Measurements from ENCODE around the gene MUS81. TPM values are rescaled to one million over a fixed set of nuclear protein-coding genes. Genes with fewer than 3 reads are reported as not detected.

MUS81 gene
- total and polyA plus RNA-seq, 3 experiments from 2014 or later = 35.2 to 85.8 (median 84.7) TPM

DNA sequence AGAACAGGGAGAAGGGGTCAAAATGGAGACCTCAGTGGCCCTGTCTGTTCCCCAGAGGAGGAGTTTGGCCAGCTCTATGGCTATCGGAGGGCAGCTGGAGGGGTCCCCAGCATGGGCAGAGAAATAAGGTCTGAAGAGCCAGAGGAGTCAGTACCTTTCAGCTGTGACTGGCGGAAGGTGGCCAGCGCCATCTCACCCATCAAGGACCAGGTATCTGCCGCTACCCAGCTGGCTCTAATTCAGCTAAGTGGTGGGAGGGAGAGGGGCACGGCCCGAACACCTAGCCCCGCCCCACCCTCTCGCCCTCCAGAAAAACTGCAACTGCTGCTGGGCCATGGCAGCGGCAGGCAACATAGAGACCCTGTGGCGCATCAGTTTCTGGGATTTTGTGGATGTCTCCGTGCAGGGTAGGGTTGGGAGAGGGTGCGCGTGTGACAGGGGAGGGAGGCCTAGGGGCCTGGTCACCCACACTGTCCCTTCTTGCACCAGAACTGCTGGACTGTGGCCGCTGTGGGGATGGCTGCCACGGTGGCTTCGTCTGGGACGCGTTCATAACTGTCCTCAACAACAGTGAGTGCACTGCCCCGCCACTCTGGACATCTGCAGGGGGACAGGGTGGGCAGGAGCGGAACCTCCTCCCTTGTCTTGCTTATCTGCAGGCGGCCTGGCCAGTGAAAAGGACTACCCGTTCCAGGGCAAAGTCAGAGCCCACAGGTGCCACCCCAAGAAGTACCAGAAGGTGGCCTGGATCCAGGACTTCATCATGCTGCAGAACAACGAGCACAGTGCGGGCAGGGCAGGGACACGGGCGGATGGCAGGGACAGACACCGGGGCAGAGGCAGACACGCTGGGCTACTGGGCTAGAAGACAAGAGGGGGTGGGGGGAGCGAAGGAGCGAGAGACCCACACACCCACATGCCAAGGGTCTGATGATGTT is 22.2 kb downstream of the MUS81 start:
- H3K4me3 ChIP-seq (ENCODE audit: low read length) = no peak overlapping the region
- peaks cover 47% of the 10 kb centered on the region for H3K4me1 ChIP-seq (ENCODE audit: insufficient read depth, low read length)
- H3K27ac Mint-ChIP-seq = peak overlapping the region in 5 of 8 donors; percentile 47 to 94 (median 85)
- no peaks in the 10 kb centered on the region for H3K9me3 Mint-ChIP-seq
- DNase-seq = no peak
- H3K27me3 Mint-ChIP-seq = no peaks in the 10 kb centered on the region
- peaks cover 17% of the 10 kb centered on the region for H3K36me3 ChIP-seq (ENCODE audit: insufficient read depth, low read length)
- H3K27me3 ChIP-seq (ENCODE audit: insufficient read depth, low read length, poor library complexity, severe bottlenecking) = no peaks in the 10 kb centered on the region
- no peak overlapping the region for H3K27ac ChIP-seq (ENCODE audit: low read depth, low read length)
- peaks cover 48 to 69% (median 61%) of the 10 kb centered on the region in 3 donors for H3K4me1 Mint-ChIP-seq
- peaks cover 0 to 47% (median 0%) of the 10 kb centered on the region in 3 donors for H3K36me3 Mint-ChIP-seq
- ChIA-PET POLR2A (no interaction called here), CTCF (interaction anchor here (0.8 to 21.9 kb wide), 4 partner anchors 8 to 50 kb away, joined by 3 to 560 read pairs (median 5); partner anchors contain the start of genes CCDC85B, CFL1, CTSW and EFEMP2)
- peak overlapping the region in 5 of 7 donors; percentile 6 to 91 (median 57) for H3K4me3 Mint-ChIP-seq
- H3K9me3 ChIP-seq (ENCODE audit: low read length) = no peaks in the 10 kb centered on the region

DNA sequence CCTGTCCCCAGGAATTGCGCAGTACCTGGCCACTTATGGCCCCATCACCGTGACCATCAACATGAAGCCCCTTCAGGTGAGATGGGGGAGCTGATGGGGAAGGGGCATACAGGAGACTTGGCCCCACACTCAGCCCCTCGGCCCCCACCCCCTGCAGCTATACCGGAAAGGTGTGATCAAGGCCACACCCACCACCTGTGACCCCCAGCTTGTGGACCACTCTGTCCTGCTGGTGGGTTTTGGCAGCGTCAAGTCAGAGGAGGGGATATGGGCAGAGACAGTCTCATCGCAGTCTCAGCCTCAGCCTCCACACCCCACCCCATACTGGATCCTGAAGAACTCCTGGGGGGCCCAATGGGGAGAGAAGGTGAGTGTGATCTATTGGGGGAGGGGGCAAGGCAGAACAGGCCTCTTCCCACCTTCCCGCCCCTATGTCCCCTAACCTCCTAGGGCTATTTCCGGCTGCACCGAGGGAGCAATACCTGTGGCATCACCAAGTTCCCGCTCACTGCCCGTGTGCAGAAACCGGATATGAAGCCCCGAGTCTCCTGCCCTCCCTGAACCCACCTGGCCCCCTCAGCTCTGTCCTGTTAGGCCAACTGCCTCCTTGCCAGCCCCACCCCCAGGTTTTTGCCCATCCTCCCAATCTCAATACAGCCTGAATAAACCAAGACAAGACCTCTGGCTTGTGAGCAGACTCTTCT is 23.0 kb downstream of the MUS81 start:
- H3K4me3 ChIP-seq (ENCODE audit: low read length) = no peak overlapping the region
- no peaks in the 10 kb centered on the region for H3K27me3 ChIP-seq (ENCODE audit: insufficient read depth, low read length, poor library complexity, severe bottlenecking)
- no peak overlapping the region for H3K27ac ChIP-seq (ENCODE audit: low read depth, low read length)
- H3K9me3 ChIP-seq (ENCODE audit: low read length) = no peaks in the 10 kb centered on the region
- peak overlapping the region in 2 of 7 donors; percentile 66 to 91 for H3K4me3 Mint-ChIP-seq
- POLR2A ChIA-PET = interaction anchor here (2.3 kb wide), 1 partner anchor 23 kb away, joined by 14 read pairs; the partner anchor contains the start of gene MUS81
- CTCF ChIA-PET = interaction anchor here (0.6 to 21.9 kb wide), 11 partner anchors 14 to 244 kb away, joined by 3 to 560 read pairs (median 4); partner anchors contain the start of genes CFL1, CTSW, EFEMP2 and KAT5
- no peaks in the 10 kb centered on the region for H3K9me3 Mint-ChIP-seq
- H3K27me3 Mint-ChIP-seq = no peaks in the 10 kb centered on the region
- H3K4me1 Mint-ChIP-seq = peaks cover 49 to 72% (median 68%) of the 10 kb centered on the region in 3 donors
- peak overlapping the region in 3 of 8 donors; percentile 14 to 94 (median 92) for H3K27ac Mint-ChIP-seq
- peaks cover 17% of the 10 kb centered on the region for H3K36me3 ChIP-seq (ENCODE audit: insufficient read depth, low read length)
- peaks cover 51% of the 10 kb centered on the region for H3K4me1 ChIP-seq (ENCODE audit: insufficient read depth, low read length)
- H3K36me3 Mint-ChIP-seq = peaks cover 0 to 49% (median 0%) of the 10 kb centered on the region in 3 donors
- DNase-seq = no peak

- H3K27ac ChIP-seq (ENCODE audit: low read depth, low read length) = no peak overlapping the region
- Mint-ChIP-seq H3K27me3 (no peaks in the 10 kb centered on the region), H3K9me3 (no peaks in the 10 kb centered on the region), H3K36me3 (peaks cover 0 to 52% (median 0%) of the 10 kb centered on the region in 3 donors), H3K27ac (peak overlapping the region; percentile 18 to 94 (median 88)), H3K4me3 (peak overlapping the region in 3 of 7 donors; percentile 61 to 82 (median 72)), H3K4me1 (peaks cover 50 to 69% (median 66%) of the 10 kb centered on the region in 3 donors)
- no peaks in the 10 kb centered on the region for H3K9me3 ChIP-seq (ENCODE audit: low read length)
- no peak for DNase-seq
- peaks cover 17% of the 10 kb centered on the region for H3K36me3 ChIP-seq (ENCODE audit: insufficient read depth, low read length)
- H3K4me1 ChIP-seq (ENCODE audit: insufficient read depth, low read length) = peaks cover 48% of the 10 kb centered on the region
- CTCF ChIA-PET = interaction anchor here (0.9 to 21.9 kb wide), 39 partner anchors 10 to 405 kb away, joined by 3 to 560 read pairs (median 4); partner anchors contain the start of genes CATSPER1, CFL1, CTSW and EFEMP2
- POLR2A ChIA-PET = interaction anchor here (0.7 to 2.3 kb wide), 5 partner anchors 10 to 102 kb away, joined by 3 to 14 read pairs (median 7); partner anchors contain the start of genes CFL1 and MUS81
- no peaks in the 10 kb centered on the region for H3K27me3 ChIP-seq (ENCODE audit: insufficient read depth, low read length, poor library complexity, severe bottlenecking)
- no peak overlapping the region for H3K4me3 ChIP-seq (ENCODE audit: low read length)
These were observed 23.8 kb downstream of the MUS81 start for GRCh38 chr11:65883786-65884715.

GRCh38 chr11:65884716-65885092 is 24.5 kb downstream of the MUS81 start:
- Histone ChIP-seq H3K9me3 (ENCODE audit: low read length) (no peaks in the 10 kb centered on the region), H3K4me1 (ENCODE audit: insufficient read depth, low read length) (peaks cover 48% of the 10 kb centered on the region), H3K36me3 (ENCODE audit: insufficient read depth, low read length) (peaks cover 17% of the 10 kb centered on the region), H3K27me3 (ENCODE audit: insufficient read depth, low read length, poor library complexity, severe bottlenecking) (no peaks in the 10 kb centered on the region), H3K27ac (ENCODE audit: low read depth, low read length) (no peak overlapping the region), H3K4me3 (ENCODE audit: low read length) (no peak overlapping the region)
- ChIA-PET CTCF (interaction anchor here (0.9 to 21.9 kb wide), 41 partner anchors 10 to 404 kb away, joined by 3 to 560 read pairs (median 4); partner anchors contain the start of genes BANF1, CATSPER1, CFL1 and CTSW), POLR2A (interaction anchor here (0.5 to 2.3 kb wide), 7 partner anchors 11 to 102 kb away, joined by 3 to 14 read pairs (median 6); partner anchors contain the start of genes CFL1 and MUS81)
- H3K27ac Mint-ChIP-seq = peak overlapping the region; percentile 18 to 94 (median 88)
- peaks cover 50 to 69% (median 66%) of the 10 kb centered on the region in 3 donors for H3K4me1 Mint-ChIP-seq
- no peaks in the 10 kb centered on the region for H3K9me3 Mint-ChIP-seq
- H3K36me3 Mint-ChIP-seq = peaks cover 0 to 52% (median 0%) of the 10 kb centered on the region in 3 donors
- peak overlapping the region in 2 of 7 donors; percentile 61 to 82 for H3K4me3 Mint-ChIP-seq
- H3K27me3 Mint-ChIP-seq = no peaks in the 10 kb centered on the region
- peak; percentile 75 to 86 (median 77) for DNase-seq

DNA sequence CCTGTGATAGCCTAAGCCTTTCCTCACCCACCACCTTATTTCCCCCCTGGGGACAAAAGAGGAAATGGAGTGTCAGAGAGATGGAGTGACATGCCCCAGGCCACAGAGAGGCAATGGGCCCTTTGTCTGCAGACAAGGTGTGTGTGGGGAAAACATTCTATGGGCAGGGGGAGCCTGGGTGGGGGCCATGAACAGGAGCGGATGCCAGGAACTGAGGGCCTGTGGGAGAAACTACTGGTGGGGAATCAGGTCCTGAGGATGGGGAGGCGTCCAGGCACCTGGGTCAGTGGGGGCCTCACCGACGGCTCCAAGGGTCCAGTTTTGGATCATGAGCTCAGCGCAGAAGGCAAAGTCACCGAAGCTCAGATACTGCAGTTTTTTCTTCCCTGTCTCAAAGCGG is 25.0 kb downstream of the MUS81 start:
- Mint-ChIP-seq H3K4me3 (no peak overlapping the region), H3K4me1 (peaks cover 54 to 69% (median 66%) of the 10 kb centered on the region in 3 donors), H3K27me3 (no peaks in the 10 kb centered on the region), H3K9me3 (no peaks in the 10 kb centered on the region), H3K36me3 (peaks cover 0 to 52% (median 0%) of the 10 kb centered on the region in 3 donors), H3K27ac (peak overlapping the region in 7 of 8 donors; percentile 18 to 88 (median 57))
- ChIA-PET CTCF (interaction anchor here (1.0 to 21.9 kb wide), 33 partner anchors 9 to 404 kb away, joined by 3 to 560 read pairs (median 5); partner anchors contain the start of genes BANF1, CATSPER1, CFL1 and CTSW), POLR2A (interaction anchor here (0.5 to 2.3 kb wide), 7 partner anchors 11 to 101 kb away, joined by 3 to 14 read pairs (median 4); partner anchors contain the start of genes CFL1 and MUS81)
- DNase-seq = no peak
- H3K27ac ChIP-seq (ENCODE audit: low read depth, low read length) = no peak overlapping the region
- no peaks in the 10 kb centered on the region for H3K9me3 ChIP-seq (ENCODE audit: low read length)
- H3K4me3 ChIP-seq (ENCODE audit: low read length) = no peak overlapping the region
- H3K4me1 ChIP-seq (ENCODE audit: insufficient read depth, low read length) = peaks cover 48% of the 10 kb centered on the region
- H3K36me3 ChIP-seq (ENCODE audit: insufficient read depth, low read length) = peaks cover 17% of the 10 kb centered on the region
- H3K27me3 ChIP-seq (ENCODE audit: insufficient read depth, low read length, poor library complexity, severe bottlenecking) = no peaks in the 10 kb centered on the region

- peaks cover 41% of the 10 kb centered on the region for H3K4me1 ChIP-seq (ENCODE audit: insufficient read depth, low read length)
- H3K4me1 Mint-ChIP-seq = peaks cover 49 to 64% (median 61%) of the 10 kb centered on the region in 3 donors
- H3K27ac Mint-ChIP-seq = peak overlapping the region in 5 of 8 donors; percentile 14 to 97 (median 62)
These were observed 25.7 kb downstream of the MUS81 start for GRCh38 chr11:65885808-65886536.

More at GRCh38 chr11:65885808-65886536, 25.7 kb downstream of the MUS81 start:
- peaks cover 0 to 52% (median 0%) of the 10 kb centered on the region in 3 donors for H3K36me3 Mint-ChIP-seq
- H3K27ac ChIP-seq (ENCODE audit: low read depth, low read length) = no peak overlapping the region
- no peak for DNase-seq
- H3K27me3 Mint-ChIP-seq = no peaks in the 10 kb centered on the region
- H3K4me3 Mint-ChIP-seq = peak overlapping the region in 3 of 7 donors; percentile 87 to 92 (median 89)
- no peaks in the 10 kb centered on the region for H3K9me3 Mint-ChIP-seq
- CTCF ChIA-PET = interaction anchor here (1.0 to 21.9 kb wide), 13 partner anchors 8 to 175 kb away, joined by 3 to 560 read pairs (median 16); partner anchors contain the start of genes BANF1, CFL1, CTSW and EFEMP2
- H3K4me3 ChIP-seq (ENCODE audit: low read length) = no peak overlapping the region
- POLR2A ChIA-PET = interaction anchor here (0.7 to 2.3 kb wide), 7 partner anchors 12 to 100 kb away, joined by 3 to 14 read pairs (median 4); partner anchors contain the start of genes CFL1 and MUS81
- H3K9me3 ChIP-seq (ENCODE audit: low read length) = no peaks in the 10 kb centered on the region
- H3K36me3 ChIP-seq (ENCODE audit: insufficient read depth, low read length) = peaks cover 17% of the 10 kb centered on the region
- no peaks in the 10 kb centered on the region for H3K27me3 ChIP-seq (ENCODE audit: insufficient read depth, low read length, poor library complexity, severe bottlenecking)
